Keratinocyte (primary cell): ENCODE measurements around the gene NCOA7. TPM values are rescaled to one million over a fixed set of nuclear protein-coding genes. Genes with fewer than 3 reads are reported as not detected.

Experiments used
- DNase-seq: peaks from one replicate; pipeline ENCODE4 v3.0.0-alpha.2; 2011; ENCODE audit warnings: low read depth, missing footprints, low spot score
- FAIRE-seq: peaks from 2 replicates; lab custom pipeline; 2011; peaks lifted over from hg19 to GRCh38; lab: Jason Lieb, UNC
- H2AFZ ChIP-seq: 2 replicates; pipeline ENCODE4 v1.6.0; 2012; ENCODE audit warnings: low read length, control low read depth, inconsistent platforms; ENCODE audit not compliant: control insufficient read depth
- H3K27ac ChIP-seq: 2 replicates; pipeline ENCODE4 v1.5.1; 2011; ENCODE audit warnings: low read length; ENCODE audit not compliant: control insufficient read depth, insufficient read depth
- H3K27me3 ChIP-seq: 3 replicates; pipeline ENCODE4 v1.6.0; 2011; ENCODE audit warnings: low read length; ENCODE audit not compliant: control insufficient read depth, insufficient read depth; ENCODE audit errors: extremely low read depth
- H3K36me3 ChIP-seq, 2 experiments: 2 replicates in 1 of 2; 3 replicates in 1 of 2; pipeline ENCODE4 v1.5.1; 2011; ENCODE audit warnings: low read length in 2 of 2, mild to moderate bottlenecking in 1 of 2; ENCODE audit not compliant: control insufficient read depth in 2 of 2, insufficient read depth in 2 of 2; ENCODE audit errors: extremely low read depth in 1 of 2
- H3K4me1 ChIP-seq: 3 replicates; pipeline ENCODE4 v1.5.1; 2011; ENCODE audit warnings: low read length; ENCODE audit not compliant: control insufficient read depth, insufficient read depth; ENCODE audit errors: extremely low read depth
- H3K4me2 ChIP-seq: 3 replicates; pipeline ENCODE4 v1.6.0; 2011; ENCODE audit warnings: low read depth, low read length; ENCODE audit not compliant: control insufficient read depth, insufficient read depth; ENCODE audit errors: extremely low read depth
- H3K4me3 ChIP-seq, 3 experiments: fragments of 200-600 bp in 1 of 3; sonication (generic) in 1 of 3; 2 replicates in 2 of 3; 3 replicates in 1 of 3; pipeline ENCODE4 v1.5.1; 2011 to 2016; ENCODE audit warnings: low read length in 3 of 3, mild to moderate bottlenecking in 3 of 3, control low read depth in 2 of 3, inconsistent platforms in 1 of 3, low read depth in 1 of 3, mixed read lengths in 1 of 3, mixed run types in 1 of 3, moderate library complexity in 1 of 3; ENCODE audit not compliant: control insufficient read depth in 2 of 3, insufficient read depth in 2 of 3; ENCODE audit errors: extremely low read depth in 1 of 3
- H3K79me2 ChIP-seq: 2 replicates; pipeline ENCODE4 v1.6.0; 2012; ENCODE audit warnings: low read length; ENCODE audit not compliant: control insufficient read depth, insufficient read depth
- H3K9ac ChIP-seq: 3 replicates; pipeline ENCODE4 v1.6.0; 2011; ENCODE audit warnings: low read length; ENCODE audit not compliant: control insufficient read depth, insufficient read depth; ENCODE audit errors: extremely low read depth
- H3K9me1 ChIP-seq: 3 replicates; pipeline ENCODE4 v1.6.0; 2011; ENCODE audit warnings: low read length; ENCODE audit not compliant: control insufficient read depth, insufficient read depth; ENCODE audit errors: extremely low read depth
- H3K9me3 ChIP-seq: 2 replicates; pipeline ENCODE4 v1.5.1; 2012; ENCODE audit warnings: low read depth, low read length; ENCODE audit not compliant: control insufficient read depth
- H4K20me1 ChIP-seq: 3 replicates; pipeline ENCODE4 v1.6.0; 2011; ENCODE audit warnings: low read length; ENCODE audit not compliant: control insufficient read depth, insufficient read depth; ENCODE audit errors: extremely low read depth
- EZH2 ChIP-seq: IDR thresholded peaks from one replicate; pipeline ENCODE4 v1.6.1; 2012; ENCODE audit warnings: inconsistent platforms, mild to moderate bottlenecking, low read length, moderate library complexity
- dilution Hi-C: fragments of 300-500 bp; cut with MboI; formaldehyde crosslinking; loops from one replicate; pipeline ENCODE4 v1.7.0; 2020; ENCODE audit warnings: low sequenced_read_pairs; ENCODE audit not compliant: extremely low pct_ligation_motif_present
- polyA plus RNA-seq, 5 experiments: library from polyadenylated mRNA; depleted of rRNA in 3 of 5; stranded (reverse) in 3 of 5; stranded (forward) in 1 of 5; unstranded in 1 of 5; fragments of >200 nt; gene quantifications; 1 replicate in 1 of 5; 2 replicates in 3 of 5; 3 replicates in 1 of 5; pipeline versions ENCODE4 v1.2.1 to v1.2.3, GENCODE V29; 2011 to 2012; ENCODE audit warnings: missing spikeins in 2 of 5, low read depth in 1 of 5, low replicate concordance in 1 of 5
- TF ChIP-seq, protein P1 (sequence below), 3 experiments: IDR thresholded peaks in 1 of 3; conservative IDR thresholded peaks in 1 of 3; optimal IDR thresholded peaks in 1 of 3; 2 replicates in 2 of 3; 3 replicates in 1 of 3; pipeline versions ENCODE3 to v1.5.1; 2011; ENCODE audit warnings: low read length in 3 of 3, mild to moderate bottlenecking in 3 of 3, moderate library complexity in 2 of 3, control low read depth in 1 of 3, inconsistent platforms in 1 of 3; ENCODE audit not compliant: insufficient read depth in 2 of 3; ENCODE audit errors: extremely low read depth in 1 of 3

Gene NCOA7
- polyA plus RNA-seq, 1 donor (not counting 4 experiments of a cell fraction or from before 2014, with no cell fraction given): 20.5 TPM

DNA sequence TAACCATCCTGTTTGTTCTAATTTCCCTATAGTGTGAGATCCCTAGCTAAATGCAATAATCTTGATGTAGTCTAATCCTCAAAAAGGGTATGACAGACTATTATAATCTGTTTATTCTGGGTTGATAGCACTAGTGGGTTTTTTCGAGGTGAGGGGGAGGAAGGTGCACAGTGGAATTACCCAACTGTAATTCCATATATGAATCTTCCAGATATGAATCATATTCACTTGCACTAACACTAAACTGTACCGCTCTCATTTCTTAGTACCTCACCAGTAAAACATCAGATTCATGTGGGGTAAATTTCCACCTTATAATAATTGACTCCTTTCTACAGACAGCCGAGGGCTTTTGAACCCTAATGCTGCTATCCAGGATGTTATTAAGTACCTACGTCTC is 16.5 kb downstream of the NCOA7 start:
- Histone ChIP-seq H3K4me3 (no peak overlapping the region), H3K36me3 (no peaks in the 10 kb centered on the region), H3K4me2 (no peak overlapping the region), H3K27me3 (no peaks in the 10 kb centered on the region), H3K9ac (no peak overlapping the region), H3K9me3 (no peaks in the 10 kb centered on the region), H3K79me2 (no peaks in the 10 kb centered on the region), H2AFZ (no peak overlapping the region), H4K20me1 (no peaks in the 10 kb centered on the region), H3K4me1 (peaks cover 5% of the 10 kb centered on the region), H3K27ac (no peak overlapping the region), H3K9me1 (no peaks in the 10 kb centered on the region)
- FAIRE-seq: no peak
- TF ChIP-seq, protein P1, sequence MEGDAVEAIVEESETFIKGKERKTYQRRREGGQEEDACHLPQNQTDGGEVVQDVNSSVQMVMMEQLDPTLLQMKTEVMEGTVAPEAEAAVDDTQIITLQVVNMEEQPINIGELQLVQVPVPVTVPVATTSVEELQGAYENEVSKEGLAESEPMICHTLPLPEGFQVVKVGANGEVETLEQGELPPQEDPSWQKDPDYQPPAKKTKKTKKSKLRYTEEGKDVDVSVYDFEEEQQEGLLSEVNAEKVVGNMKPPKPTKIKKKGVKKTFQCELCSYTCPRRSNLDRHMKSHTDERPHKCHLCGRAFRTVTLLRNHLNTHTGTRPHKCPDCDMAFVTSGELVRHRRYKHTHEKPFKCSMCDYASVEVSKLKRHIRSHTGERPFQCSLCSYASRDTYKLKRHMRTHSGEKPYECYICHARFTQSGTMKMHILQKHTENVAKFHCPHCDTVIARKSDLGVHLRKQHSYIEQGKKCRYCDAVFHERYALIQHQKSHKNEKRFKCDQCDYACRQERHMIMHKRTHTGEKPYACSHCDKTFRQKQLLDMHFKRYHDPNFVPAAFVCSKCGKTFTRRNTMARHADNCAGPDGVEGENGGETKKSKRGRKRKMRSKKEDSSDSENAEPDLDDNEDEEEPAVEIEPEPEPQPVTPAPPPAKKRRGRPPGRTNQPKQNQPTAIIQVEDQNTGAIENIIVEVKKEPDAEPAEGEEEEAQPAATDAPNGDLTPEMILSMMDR (optimal IDR thresholded peaks at IDR 0.05 in 1 of 3, IDR thresholded peaks at IDR 0.05 in 1 of 3, conservative IDR thresholded peaks at IDR 0.05 in 1 of 3; ENCODE audit: extremely low read depth in 1 of 3, insufficient read depth in 2 of 3, low read length in 3 of 3): no peak
- TF ChIP-seq EZH2: no peak
- dilution Hi-C loops: no loop called here
- no peak for DNase-seq

GRCh38 chr6:125808060-125808459 is 17.3 kb downstream of the NCOA7 start:
- Histone ChIP-seq H3K4me2 (no peak overlapping the region), H3K79me2 (no peaks in the 10 kb centered on the region), H3K27me3 (no peaks in the 10 kb centered on the region), H4K20me1 (peaks cover 3% of the 10 kb centered on the region), H3K9me1 (no peaks in the 10 kb centered on the region), H3K9me3 (no peaks in the 10 kb centered on the region), H3K9ac (no peak overlapping the region), H3K27ac (no peak overlapping the region), H3K36me3 (no peaks in the 10 kb centered on the region), H3K4me3 (no peak overlapping the region), H3K4me1 (peaks cover 13% of the 10 kb centered on the region), H2AFZ (no peak overlapping the region)
- TF ChIP-seq, protein P1 (optimal IDR thresholded peaks at IDR 0.05 in 1 of 3, IDR thresholded peaks at IDR 0.05 in 1 of 3, conservative IDR thresholded peaks at IDR 0.05 in 1 of 3; ENCODE audit: extremely low read depth in 1 of 3, insufficient read depth in 2 of 3, low read length in 3 of 3): no peak
- no peak for TF ChIP-seq EZH2
- dilution Hi-C loops: no loop called here
- FAIRE-seq: no peak
- no peak for DNase-seq
